ENCODE measurements around the gene HUWE1.
"Not testable (repeated sequence)": the region's sequence is repeated elsewhere in the genome, so short reads cannot be mapped to it uniquely, and the experiment has no call there.

Gene HUWE1, protein sequence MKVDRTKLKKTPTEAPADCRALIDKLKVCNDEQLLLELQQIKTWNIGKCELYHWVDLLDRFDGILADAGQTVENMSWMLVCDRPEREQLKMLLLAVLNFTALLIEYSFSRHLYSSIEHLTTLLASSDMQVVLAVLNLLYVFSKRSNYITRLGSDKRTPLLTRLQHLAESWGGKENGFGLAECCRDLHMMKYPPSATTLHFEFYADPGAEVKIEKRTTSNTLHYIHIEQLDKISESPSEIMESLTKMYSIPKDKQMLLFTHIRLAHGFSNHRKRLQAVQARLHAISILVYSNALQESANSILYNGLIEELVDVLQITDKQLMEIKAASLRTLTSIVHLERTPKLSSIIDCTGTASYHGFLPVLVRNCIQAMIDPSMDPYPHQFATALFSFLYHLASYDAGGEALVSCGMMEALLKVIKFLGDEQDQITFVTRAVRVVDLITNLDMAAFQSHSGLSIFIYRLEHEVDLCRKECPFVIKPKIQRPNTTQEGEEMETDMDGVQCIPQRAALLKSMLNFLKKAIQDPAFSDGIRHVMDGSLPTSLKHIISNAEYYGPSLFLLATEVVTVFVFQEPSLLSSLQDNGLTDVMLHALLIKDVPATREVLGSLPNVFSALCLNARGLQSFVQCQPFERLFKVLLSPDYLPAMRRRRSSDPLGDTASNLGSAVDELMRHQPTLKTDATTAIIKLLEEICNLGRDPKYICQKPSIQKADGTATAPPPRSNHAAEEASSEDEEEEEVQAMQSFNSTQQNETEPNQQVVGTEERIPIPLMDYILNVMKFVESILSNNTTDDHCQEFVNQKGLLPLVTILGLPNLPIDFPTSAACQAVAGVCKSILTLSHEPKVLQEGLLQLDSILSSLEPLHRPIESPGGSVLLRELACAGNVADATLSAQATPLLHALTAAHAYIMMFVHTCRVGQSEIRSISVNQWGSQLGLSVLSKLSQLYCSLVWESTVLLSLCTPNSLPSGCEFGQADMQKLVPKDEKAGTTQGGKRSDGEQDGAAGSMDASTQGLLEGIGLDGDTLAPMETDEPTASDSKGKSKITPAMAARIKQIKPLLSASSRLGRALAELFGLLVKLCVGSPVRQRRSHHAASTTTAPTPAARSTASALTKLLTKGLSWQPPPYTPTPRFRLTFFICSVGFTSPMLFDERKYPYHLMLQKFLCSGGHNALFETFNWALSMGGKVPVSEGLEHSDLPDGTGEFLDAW (N-terminal part only)

DNA sequence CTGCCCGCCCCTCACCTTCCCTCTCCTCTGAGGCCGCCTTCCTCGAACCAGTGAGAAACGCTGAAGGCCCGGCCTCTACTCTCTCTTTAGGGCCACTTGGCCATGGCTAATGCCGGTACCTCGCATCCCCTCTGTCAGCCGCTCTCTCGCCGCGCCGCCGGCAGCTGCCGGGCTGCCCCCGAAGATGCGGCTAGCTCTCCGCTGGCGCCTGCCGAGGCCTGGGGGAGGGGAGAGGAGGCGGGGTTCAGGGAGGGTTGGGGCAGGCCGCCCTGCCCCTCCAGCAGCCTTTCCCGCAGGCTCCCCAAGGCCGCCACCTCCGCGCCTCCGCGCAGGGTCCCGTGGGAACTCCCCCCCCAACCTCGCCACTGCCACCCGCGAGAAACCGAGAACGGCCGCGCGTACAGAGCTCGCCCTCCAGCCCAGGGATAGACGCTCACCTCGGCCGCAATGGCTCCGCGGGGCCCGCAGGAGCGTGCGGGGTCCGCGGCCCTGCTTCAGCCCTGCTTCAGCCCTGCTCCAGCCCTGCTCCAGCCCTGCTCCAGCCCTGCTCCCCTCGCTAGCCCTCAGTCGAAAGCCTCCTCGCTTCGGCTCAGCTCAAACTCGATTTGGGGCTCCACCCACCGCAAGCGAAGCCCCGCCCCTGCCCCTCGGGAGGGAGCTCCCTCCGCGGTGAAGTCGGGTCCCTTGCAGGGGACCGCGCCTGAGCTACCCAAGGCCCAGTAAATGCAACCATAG, at the start of gene HUWE1:
TSS of gene HUWE1 (minus strand) at position 569 of the 735 bp plus-strand sequence. CDS start 32,612 bp downstream, outside the sequence.
- peak; percentile 85 for DNase-seq (ENCODE audit: low spot score)

DNA sequence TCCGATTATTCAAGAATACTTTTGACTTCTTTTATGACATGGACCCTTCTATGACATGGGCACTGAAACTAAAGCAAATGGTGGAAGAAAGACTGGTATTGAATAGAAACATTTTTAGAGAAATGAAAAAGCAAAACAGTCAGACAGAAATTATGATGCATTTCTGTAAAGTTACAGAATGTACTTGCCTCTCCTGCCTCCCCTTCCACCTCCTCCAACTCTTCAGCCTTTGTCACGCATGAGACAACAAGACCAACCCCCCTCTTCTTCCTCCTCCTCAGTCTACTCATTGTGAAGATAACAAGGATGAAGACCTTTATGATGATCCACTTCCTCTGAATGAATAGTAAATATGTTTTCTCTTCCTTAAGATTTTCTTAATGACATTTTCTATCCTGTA, 46.3 kb upstream of the HUWE1 start:
- no peak for DNase-seq (ENCODE audit: low spot score)

DNA sequence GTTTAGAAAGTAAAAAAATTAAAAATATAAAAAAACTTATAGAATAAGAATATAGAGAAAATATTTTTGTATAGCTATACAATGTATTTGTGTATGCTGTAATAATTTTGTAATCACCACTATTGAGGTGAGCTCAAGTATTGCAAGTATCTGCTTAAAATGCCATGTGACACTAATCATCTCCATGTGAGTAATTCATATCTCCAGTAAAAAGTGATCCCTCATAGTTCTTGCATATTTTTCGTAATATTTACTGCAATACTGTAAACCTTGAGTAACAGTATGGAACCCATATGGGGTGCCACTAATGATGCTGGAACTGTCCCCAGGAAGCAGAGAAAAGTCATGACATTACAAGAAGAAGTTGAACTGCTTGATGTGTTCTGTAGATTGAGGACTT, 43.2 kb upstream of the HUWE1 start:
- DNase-seq (ENCODE audit: low spot score): no peak

DNA sequence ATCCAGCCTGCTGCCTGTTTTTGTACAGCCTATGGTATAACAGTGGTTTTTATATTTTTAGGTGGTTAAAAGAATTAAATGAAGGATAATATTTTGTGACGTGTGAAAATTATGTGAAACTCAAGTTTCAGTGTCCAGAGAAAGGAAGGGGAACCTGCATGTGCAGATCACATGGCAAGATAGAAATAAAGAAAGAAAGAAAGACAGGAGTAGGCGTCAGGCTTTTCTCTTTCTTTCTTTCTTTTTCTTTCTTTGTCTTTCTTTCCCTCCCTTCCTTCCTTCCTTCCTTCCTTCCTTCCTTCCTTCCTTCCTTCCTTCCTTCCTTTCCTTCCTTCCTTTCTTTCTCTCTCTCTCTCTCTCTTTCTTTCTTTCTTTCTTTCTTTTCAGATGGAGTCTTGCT, 42.0 kb upstream of the HUWE1 start:
- DNase-seq (ENCODE audit: low spot score): no peak

DNA sequence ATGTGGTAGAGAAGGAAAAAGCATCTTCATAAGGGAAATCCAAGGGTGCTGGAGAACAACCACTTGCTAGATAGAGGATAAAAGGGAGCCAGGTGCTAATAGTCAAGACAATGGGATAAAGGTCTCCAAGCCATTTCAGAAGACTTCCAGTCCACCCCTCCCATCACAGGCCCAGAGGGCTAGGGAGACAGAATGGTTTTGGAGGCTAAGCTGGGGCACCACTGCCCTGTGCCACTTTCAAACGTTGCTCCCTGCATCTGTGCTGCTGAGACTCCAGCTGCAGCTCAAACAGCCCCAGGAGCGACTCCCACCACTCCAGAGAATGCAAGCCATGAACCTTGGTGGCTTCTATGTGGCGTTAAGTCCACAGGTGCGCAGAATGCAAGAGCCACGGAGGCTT, 38.4 kb upstream of the HUWE1 start:
- no peak for DNase-seq (ENCODE audit: low spot score)

DNA sequence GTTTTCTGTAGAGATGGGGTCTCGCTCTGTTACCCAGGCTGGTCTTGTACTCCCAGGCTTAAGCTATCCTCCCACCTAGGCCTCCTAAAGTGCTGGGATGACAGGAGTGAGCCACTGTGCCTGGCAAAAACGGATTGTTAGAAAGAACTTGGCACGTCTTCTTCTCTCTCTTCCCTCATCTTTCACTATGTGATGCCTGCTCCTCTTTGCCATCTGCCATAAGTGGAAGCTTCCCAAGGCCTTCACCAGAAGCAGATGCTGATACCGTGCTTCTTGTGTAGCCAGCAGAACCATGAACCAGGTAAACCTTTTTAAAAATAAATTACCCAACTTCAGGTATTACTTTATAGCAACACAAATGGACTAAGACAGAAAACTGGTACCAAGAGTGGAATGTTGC, 36.9 kb upstream of the HUWE1 start:
- DNase-seq (ENCODE audit: low spot score): no peak

DNA sequence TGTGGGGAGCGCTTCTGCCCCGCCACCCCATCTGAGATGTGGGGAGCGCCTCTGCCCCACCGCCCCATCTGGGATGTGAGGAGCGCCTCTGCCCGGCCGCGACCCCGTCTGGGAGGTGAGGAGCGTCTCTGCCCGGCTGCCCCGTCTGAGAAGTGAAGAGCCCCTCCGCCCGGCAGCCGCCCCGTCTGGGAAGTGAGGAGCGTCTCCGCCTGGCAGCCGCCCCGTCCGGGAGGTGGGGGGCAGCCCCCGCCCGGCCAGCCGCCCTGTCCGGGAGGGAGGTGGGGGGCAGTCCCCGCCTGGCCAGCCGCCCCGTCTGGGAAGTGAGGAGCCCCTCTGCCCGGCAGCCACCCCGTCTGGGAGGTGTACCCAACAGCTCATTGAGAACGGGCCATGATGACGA, 35.1 kb upstream of the HUWE1 start:
- DNase-seq (ENCODE audit: low spot score): not testable (repeated sequence)

DNA sequence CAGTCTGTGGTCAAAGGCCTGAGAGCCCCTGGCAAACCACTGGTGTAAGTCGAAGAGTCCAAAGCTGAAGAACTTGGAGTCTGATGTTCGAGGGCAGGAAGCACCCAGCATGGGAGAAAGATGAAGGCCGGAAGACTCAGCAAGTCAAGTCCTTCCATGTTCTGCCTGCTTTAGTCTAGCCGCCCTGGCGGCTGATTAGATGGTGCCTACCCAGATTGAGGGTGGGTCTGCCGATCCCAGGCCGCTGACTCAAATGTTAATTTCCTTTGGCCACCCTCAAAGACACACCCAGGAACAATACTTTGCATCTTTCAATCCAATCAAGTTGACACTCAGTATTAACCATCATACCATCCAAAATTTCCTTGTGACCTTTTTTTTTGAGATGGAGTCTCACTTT, 33.1 kb upstream of the HUWE1 start:
- DNase-seq (ENCODE audit: low spot score): not testable (repeated sequence)

DNA sequence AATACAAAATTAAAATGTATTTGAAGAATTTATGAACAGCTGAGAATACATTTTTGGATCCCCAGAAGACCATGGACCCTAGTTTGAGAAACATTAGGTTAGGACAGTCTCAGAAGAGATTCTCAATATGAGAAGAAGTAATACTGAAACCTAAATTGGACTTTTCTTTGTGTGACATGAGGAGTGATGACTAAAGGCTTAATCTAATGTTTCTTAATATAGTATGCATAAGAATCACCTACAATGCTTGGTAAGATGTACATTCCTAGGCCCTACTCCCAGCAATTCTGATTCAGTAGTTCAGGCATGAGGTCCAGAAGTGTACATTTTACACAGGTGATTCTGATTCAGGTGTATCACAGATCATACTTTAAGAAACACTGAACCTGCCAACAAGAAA, 31.6 kb upstream of the HUWE1 start:
- DNase-seq (ENCODE audit: low spot score): no peak

DNA sequence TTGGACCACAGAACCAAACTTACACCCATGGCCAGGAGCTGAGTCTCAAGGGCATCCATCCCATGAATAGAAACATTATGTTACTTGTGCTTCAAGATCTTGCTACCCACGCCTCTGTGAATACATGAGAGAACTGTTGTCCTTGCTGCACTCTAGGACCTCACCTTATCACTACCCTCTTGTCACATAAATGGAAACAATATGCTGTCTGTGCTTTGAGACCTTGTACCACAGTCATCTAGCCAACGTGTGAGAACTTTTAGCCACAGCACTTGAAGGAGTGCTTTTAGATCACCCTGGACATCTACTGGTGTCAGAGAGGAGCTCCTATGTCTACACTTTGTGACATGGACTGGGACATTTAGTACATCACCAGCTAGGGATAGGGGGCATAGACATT, 30.7 kb upstream of the HUWE1 start:
- DNase-seq (ENCODE audit: low spot score): no peak

DNA sequence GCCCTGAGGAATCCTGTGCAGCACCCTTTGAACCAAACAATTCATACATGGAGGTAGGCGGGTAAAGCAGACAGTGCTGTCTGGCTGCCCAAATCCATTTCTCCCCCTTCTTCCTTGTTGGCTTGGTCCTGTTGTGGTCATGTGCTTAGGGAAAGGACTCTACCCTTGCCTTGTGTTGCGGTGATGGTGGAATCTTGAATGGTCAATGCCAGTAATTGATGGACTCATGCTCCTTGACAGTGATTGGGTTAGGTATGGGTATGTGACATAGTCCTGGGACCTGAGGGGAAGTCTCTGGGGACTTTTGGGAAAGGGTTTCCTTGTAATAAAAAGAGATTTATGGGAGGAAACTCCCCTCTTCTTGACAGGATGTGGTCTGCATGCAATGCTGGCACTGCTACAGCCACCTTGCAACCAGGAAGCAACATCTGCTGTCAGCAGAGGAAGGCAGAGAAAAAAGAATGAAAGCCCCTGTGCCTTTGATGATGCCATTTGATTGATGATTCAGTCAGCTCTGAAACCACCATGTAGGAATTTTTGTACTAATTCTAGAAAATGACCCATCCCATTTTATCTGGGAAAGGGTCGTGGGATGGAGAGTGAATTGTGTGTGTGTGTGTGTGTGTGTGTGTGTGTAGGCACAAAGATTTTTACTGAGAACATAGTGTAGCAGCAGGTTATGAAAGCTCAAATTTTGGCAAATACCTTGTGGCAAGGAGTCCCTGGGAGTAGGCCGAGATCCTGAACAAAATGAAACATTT, 30.0 kb upstream of the HUWE1 start:
- DNase-seq (ENCODE audit: low spot score): peak; percentile 55

DNA sequence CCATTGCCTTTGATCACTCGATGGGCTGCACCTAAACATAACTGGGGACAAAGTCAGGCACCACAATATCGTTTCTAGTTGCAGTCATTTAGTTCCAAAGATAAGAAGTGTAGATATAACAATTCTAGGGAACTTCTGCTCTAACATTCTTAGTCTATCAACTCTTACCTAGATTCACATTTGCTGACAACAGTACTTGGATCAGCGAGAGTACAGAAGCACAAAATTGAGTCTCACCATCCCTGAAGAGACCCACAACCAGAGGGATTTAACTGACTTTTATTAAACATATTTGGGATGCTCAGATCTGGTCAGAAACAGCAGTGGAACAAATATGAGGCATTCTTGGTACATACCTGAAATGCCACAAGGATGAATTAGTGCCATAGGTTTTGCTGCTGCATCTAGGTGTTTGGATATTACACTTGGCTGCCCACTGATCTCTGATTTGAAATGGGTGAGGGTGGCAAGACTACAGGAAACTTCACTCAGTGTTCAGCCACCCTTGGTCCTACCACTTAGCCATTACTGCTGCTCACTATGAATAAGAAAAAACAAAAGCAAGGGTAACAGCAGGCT, 28.9 kb upstream of the HUWE1 start:
- peak; percentile 6 for DNase-seq (ENCODE audit: low spot score)

DNA sequence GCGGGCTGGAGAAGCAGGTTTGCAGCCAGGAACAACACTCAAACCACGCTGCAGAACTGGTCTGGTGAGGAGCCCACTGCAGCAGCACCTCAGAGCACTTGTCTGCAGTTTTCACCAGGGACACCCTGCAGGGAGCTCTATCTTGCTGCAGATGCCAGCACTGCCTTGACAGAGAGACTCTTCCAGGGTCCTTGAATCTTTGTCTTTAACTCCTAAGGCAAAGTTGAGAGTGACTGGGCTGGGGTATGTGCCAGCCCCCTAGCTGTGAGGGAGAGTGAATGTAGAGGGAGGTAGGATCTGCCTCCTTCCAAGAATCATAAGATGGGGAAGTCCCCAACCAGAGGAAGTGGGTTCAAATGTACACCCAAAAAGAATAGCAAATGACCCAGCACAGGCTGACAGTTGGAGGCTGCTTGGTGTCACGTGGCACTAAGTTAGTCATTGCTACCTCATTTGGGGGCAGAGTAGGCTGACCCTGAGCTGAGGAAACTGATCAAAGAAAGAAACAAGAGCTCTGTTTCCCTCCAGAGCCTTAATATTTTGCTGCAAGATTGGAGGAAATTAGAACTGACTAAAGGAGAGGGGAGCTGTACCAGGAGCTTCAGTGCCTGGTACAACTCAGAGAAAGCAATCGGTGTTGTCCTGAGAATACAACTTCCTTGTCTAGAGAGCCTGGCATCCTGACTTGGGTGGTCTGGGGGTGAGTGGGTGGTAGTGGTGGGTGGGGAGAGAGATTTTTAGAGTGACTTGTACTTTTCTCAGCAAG, 28.2 kb upstream of the HUWE1 start:
- peak; percentile 60 for DNase-seq (ENCODE audit: low spot score)

DNA sequence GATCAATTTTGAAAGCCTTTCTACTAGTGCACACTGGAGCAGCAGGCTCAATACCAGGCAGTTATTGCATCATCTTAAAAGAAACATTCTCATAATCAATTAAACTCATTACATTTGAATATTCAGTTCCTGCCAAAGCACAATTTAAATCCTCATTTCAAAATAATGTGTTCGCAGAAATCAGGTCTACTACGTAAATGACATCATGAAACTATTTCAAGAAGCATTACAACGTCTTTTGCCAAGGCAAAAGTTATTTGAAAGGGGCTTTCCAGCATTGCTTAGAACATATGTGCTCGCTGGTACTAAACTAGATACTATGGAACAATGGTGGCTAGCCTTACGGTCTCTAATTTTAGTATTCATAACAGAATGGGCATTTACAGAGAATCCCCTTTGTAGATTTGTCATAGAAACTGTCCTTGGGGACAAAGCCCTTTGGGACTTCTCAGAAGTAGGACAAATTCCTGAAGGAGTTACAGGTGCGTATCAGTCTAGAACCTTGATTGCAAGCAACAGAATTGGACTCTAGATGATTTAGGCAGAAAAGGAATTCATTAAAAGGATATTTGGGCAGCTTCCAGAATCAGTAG, 27.6 kb upstream of the HUWE1 start:
- peak; percentile 62 for DNase-seq (ENCODE audit: low spot score)

DNA sequence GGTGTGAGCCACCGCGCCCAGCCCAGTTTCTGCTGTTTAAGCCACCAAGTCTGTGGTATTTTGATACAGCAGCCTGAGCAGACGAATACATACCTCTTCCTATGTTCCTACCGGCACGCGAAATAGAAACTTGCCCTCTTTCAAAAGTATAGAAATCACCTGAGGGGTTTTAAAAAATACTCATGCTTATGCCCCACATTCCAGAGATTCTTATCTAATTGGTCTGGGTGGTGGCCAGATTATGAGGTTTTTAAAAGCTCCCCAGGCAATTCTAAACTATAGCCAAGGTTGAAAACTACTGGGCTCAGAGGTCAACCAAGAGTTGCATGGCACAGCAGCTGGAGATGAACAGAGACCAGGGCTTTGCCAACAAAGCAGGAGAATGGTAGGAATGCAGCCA, 24.9 kb upstream of the HUWE1 start:
- DNase-seq (ENCODE audit: low spot score): no peak

DNA sequence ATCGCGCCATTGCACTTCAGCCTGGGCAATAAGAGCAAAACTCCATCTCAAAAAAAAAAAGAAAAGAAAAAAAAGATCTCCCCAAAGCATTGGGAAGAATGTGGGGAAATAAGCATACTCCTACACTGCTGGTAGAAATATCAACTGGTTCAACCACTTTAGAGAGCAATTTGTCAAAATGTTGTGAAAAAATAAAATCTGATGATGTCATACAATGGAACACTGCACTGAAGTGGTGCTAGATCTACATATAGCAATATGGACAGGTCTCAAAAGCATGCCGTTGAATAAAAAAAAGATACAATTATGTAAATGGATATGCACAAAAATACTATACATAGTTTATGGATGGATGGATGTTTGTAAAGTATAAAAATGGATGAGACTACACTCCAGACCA, 18.3 kb upstream of the HUWE1 start:
- DNase-seq (ENCODE audit: low spot score): no peak

DNA sequence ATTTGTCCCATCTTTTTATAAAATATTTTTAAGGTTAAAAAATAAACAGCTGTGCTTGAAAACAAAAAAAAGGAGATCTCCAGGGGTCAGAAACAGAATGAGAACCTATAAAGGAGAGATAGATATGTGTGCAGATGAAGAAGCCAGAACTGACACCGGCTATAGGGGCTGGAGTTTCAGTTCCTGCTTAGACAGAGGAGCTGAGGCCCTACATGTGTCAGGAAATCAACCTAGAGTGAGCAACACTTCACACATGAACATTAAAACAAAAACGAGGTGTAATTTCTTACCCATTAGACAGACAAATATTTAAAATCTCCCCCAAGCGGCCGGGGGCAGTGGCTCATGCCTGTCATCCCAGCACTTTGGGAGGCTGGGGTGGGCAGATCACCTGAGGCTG, 17.8 kb upstream of the HUWE1 start:
- DNase-seq (ENCODE audit: low spot score): peak; percentile 38

DNA sequence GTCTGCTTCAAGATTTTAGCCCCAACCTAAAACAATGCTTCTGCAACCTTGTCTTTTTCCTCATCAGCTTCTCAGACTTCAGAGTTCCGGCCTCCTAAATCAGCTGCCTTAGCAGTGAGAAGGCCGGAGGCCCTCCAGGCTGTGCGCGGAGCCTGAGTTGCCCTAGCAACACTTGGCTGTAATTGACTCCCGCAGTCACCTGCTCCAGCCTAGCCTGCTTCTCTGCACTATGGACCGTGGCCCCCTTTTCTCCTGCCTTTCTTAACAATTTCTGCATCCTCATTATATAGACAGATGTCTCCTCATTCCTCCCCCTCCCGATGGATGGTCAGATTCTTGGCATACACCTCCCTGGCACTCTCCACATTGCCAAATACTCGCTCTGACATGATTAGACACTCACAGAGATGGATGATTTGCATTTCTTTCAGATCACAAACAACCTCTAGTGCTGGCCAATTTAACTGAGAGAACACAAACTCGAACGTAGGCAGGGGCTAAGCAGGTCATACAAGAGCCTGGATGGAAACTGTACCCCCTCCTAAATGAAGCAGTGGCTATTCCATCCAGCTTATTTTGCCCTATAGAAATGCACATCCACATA, 9.5 kb upstream of the HUWE1 start:
- no peak for DNase-seq (ENCODE audit: low spot score)

DNA sequence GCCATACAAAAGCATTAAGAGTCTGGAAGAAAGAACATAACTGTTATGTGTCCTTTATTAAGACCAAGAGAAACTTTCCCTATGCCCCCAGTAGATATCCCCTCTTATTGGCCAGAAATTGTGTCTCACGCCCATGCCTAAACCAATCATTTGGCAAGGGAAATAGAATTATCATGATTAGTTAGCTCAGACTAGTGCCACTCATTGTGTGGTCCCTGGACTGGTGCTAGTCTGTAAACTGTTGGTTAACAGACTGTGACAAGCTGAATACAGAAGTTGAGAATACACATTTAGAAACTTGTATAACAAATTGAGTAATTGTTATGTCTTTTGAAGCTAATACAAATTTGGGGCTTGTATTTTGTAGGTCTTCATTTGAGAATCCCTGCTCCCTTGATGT, 8.1 kb upstream of the HUWE1 start:
- no peak for DNase-seq (ENCODE audit: low spot score)
